ENCODE results near the gene HOGA1.

HOGA1 gene

GRCh38 chr10:97656777-97657176, 72.6 kb downstream of the HOGA1 start:
- Mint-ChIP-seq H3K4me1 (no peaks in the 10 kb centered on the region), H3K27me3 (ENCODE audit: low read depth, poor library complexity) (no peaks in the 10 kb centered on the region), H3K9me3 (no peaks in the 10 kb centered on the region), H3K27ac (no peak overlapping the region), H3K4me3 (no peak overlapping the region), H3K36me3 (ENCODE audit: low read depth) (peaks cover 71% of the 10 kb centered on the region)
- no peak for DNase-seq
- TF ChIP-seq CTCF (IDR thresholded peaks at IDR 0.05): no peak

DNA sequence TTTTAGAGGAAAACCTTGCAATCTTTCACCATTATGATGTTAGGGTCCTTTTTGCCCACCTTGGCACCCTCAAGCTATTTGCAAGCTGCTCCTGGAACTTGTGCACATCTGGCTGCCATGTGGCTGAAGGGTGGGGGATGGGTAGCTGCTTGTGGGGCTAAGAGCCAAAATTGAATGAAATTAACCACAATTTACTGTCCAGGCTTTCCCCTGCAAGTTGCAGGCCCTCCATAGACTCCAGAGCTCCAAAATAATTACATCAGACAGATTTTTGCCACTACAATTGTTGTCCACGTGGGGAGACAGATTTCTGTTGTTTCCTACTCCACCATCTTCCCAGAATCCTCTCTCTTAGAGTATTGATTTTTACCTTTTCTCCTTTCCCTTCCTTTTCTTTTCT, 75.4 kb downstream of the HOGA1 start:
- no peak overlapping the region for H3K27ac Mint-ChIP-seq
- H3K4me3 Mint-ChIP-seq: no peak overlapping the region
- no peaks in the 10 kb centered on the region for H3K9me3 Mint-ChIP-seq
- no peaks in the 10 kb centered on the region for H3K27me3 Mint-ChIP-seq (ENCODE audit: low read depth, poor library complexity)
- no peak for TF ChIP-seq CTCF (IDR thresholded peaks at IDR 0.05)
- H3K36me3 Mint-ChIP-seq (ENCODE audit: low read depth): peaks cover 73% of the 10 kb centered on the region
- H3K4me1 Mint-ChIP-seq: no peaks in the 10 kb centered on the region
- DNase-seq: no peak

Measured in nephron progenitor cell (in vitro differentiated cells).